Loucy (cell line): ENCODE data around the gene RDH14.

Experiments used
- H2AFZ ChIP-seq: fragments of 200-600 bp; sonication (generic); 2 replicates; pipeline ENCODE4 v1.6.0; 2016; ENCODE audit warnings: antibody characterized with exemption, mild to moderate bottlenecking, low read length, moderate library complexity
- H3F3A ChIP-seq: fragments of 200-600 bp; 2 replicates; pipeline ENCODE4 v1.6.0; 2016; ENCODE audit warnings: antibody characterized with exemption, low read depth, mild to moderate bottlenecking
- H3K27me3 ChIP-seq: fragments of 200-600 bp; sonication (generic); 2 replicates; pipeline ENCODE4 v1.6.1; 2014; ENCODE audit warnings: low read length, mild to moderate bottlenecking; ENCODE audit not compliant: insufficient read depth, poor library complexity, severe bottlenecking
- H3K36me3 ChIP-seq: fragments of 200-600 bp; sonication (generic); 2 replicates; pipeline ENCODE4 v1.6.1; 2016; ENCODE audit warnings: low read length; ENCODE audit not compliant: insufficient read depth
- H3K4me1 ChIP-seq: fragments of 200-600 bp; sonication (generic); 2 replicates; pipeline ENCODE4 v1.5.1; 2014; ENCODE audit warnings: low read length, mild to moderate bottlenecking; ENCODE audit not compliant: insufficient read depth, poor library complexity, severe bottlenecking
- H3K4me2 ChIP-seq: fragments of 200-600 bp; sonication (generic); 2 replicates; pipeline ENCODE4 v1.6.0; 2014; ENCODE audit warnings: antibody characterized with exemption, low read length, low read depth, mild to moderate bottlenecking; ENCODE audit not compliant: poor library complexity, severe bottlenecking
- H3K4me3 ChIP-seq: fragments of 200-600 bp; sonication (generic); 2 replicates; pipeline ENCODE4 v1.5.1; 2014; ENCODE audit warnings: low read length, mild to moderate bottlenecking, mixed read lengths; ENCODE audit not compliant: poor library complexity, severe bottlenecking
- H3K79me2 ChIP-seq: fragments of 200-600 bp; sonication (generic); 2 replicates; pipeline ENCODE4 v1.6.1; 2014; ENCODE audit warnings: low read length; ENCODE audit not compliant: insufficient read depth
- H3K9ac ChIP-seq: fragments of 200-600 bp; sonication (generic); 2 replicates; pipeline ENCODE4 v1.6.0; 2014; ENCODE audit warnings: mild to moderate bottlenecking, low read depth, low read length, moderate library complexity; ENCODE audit not compliant: poor library complexity, severe bottlenecking
- H3K9me2 ChIP-seq: fragments of 200-600 bp; sonication (generic); replicated peaks from 2 replicates; pipeline ENCODE4 v1.6.1; 2016; ENCODE audit warnings: low read depth, low read length, mixed read lengths
- H3K9me3 ChIP-seq: fragments of 200-600 bp; sonication (generic); 2 replicates; pipeline ENCODE4 v1.6.1; 2014; ENCODE audit warnings: mild to moderate bottlenecking, antibody characterized with exemption, low read length, low read depth; ENCODE audit not compliant: insufficient read depth
- H4K20me1 ChIP-seq: fragments of 200-600 bp; sonication (generic); 2 replicates; pipeline ENCODE4 v1.6.0; 2014; ENCODE audit warnings: antibody characterized with exemption, low read length, mild to moderate bottlenecking; ENCODE audit not compliant: insufficient read depth, poor library complexity, severe bottlenecking
- CTCF ChIP-seq: fragments of 200-600 bp; sonication (generic); conservative IDR thresholded peaks from 2 replicates; pipeline ENCODE4 v1.5.1; 2014; ENCODE audit warnings: mild to moderate bottlenecking, antibody characterized with exemption, low read length
- EZH2phosphoT487 ChIP-seq: fragments of 200-600 bp; IDR thresholded peaks from 2 replicates; pipeline ENCODE4 v1.6.1; 2018; ENCODE audit warnings: antibody characterized with exemption, mild to moderate bottlenecking, moderate library complexity, borderline replicate concordance

Gene RDH14

GRCh38 chr2:18580606-18581005 lies 20.2 kb upstream of the RDH14 start:
- H3K36me3 ChIP-seq, result no peaks in the 10 kb centered on the region
- no peak overlapping the region for H3K4me3 ChIP-seq
- no peaks in the 10 kb centered on the region for H3F3A ChIP-seq
- no peak overlapping the region for H2AFZ ChIP-seq
- H3K9ac ChIP-seq, result no peak overlapping the region
- no peaks in the 10 kb centered on the region for H3K4me1 ChIP-seq
- H3K4me2 ChIP-seq, result no peak overlapping the region
- no peaks in the 10 kb centered on the region for H3K9me3 ChIP-seq
- TF ChIP-seq CTCF (no peak), EZH2phosphoT487 (no peak)
- no peaks in the 10 kb centered on the region for H4K20me1 ChIP-seq
- H3K27me3 ChIP-seq, result no peaks in the 10 kb centered on the region
- no peaks in the 10 kb centered on the region for H3K9me2 ChIP-seq
- no peaks in the 10 kb centered on the region for H3K79me2 ChIP-seq

- no peak overlapping the region for H3K9ac ChIP-seq
- TF ChIP-seq EZH2phosphoT487, result no peak
- TF ChIP-seq CTCF, result no peak
These were observed 17.6 kb upstream of the RDH14 start for GRCh38 chr2:18578033-18578432.

GRCh38 chr2:18566145-18566769 lies 5.8 kb upstream of the RDH14 start:
- no peaks in the 10 kb centered on the region for H3K27me3 ChIP-seq

More at GRCh38 chr2:18578033-18578432, 17.6 kb upstream of the RDH14 start:
- no peaks in the 10 kb centered on the region for H3K79me2 ChIP-seq
- H3K4me2 ChIP-seq, result no peak overlapping the region
- H2AFZ ChIP-seq, result no peak overlapping the region
- H3K9me3 ChIP-seq, result no peaks in the 10 kb centered on the region
- no peaks in the 10 kb centered on the region for H3K27me3 ChIP-seq
- no peaks in the 10 kb centered on the region for H4K20me1 ChIP-seq
- no peaks in the 10 kb centered on the region for H3K4me1 ChIP-seq
- H3F3A ChIP-seq, result no peaks in the 10 kb centered on the region
- no peaks in the 10 kb centered on the region for H3K36me3 ChIP-seq
- H3K4me3 ChIP-seq, result no peak overlapping the region
- no peaks in the 10 kb centered on the region for H3K9me2 ChIP-seq

More at GRCh38 chr2:18566145-18566769, 5.8 kb upstream of the RDH14 start:
- H3K9me2 ChIP-seq, result no peaks in the 10 kb centered on the region
- H3K9me3 ChIP-seq, result no peaks in the 10 kb centered on the region
- TF ChIP-seq CTCF, result no peak
- no peak for TF ChIP-seq EZH2phosphoT487
- no peaks in the 10 kb centered on the region for H3K36me3 ChIP-seq
- H4K20me1 ChIP-seq, result no peaks in the 10 kb centered on the region
- peaks cover 4% of the 10 kb centered on the region for H3K4me1 ChIP-seq
- no peak overlapping the region for H3K9ac ChIP-seq
- H3K79me2 ChIP-seq, result no peaks in the 10 kb centered on the region
- no peaks in the 10 kb centered on the region for H3F3A ChIP-seq
- H2AFZ ChIP-seq, result no peak overlapping the region
- no peak overlapping the region for H3K4me2 ChIP-seq
- H3K4me3 ChIP-seq, result no peak overlapping the region
